HG03378 (cell line): ENCODE measurements around the gene TINAGL1.

ENCODE experiments used
- ATAC-seq: cut with Tn5 transposase; IDR thresholded peaks from one replicate; pipeline ENCODE4 v1.9.1; 2021; ENCODE audit warnings: mild to moderate bottlenecking, moderate library complexity; ENCODE audit not compliant: unreplicated experiment

The TINAGL1 gene

GRCh38 chr1:31568895-31569595 is 7.3 kb upstream of the TINAGL1 start:
- no peak for ATAC-seq

GRCh38 chr1:31569596-31570173 is 6.6 kb upstream of the TINAGL1 start:
- no peak for ATAC-seq

GRCh38 chr1:31570228-31570627 is 6.1 kb upstream of the TINAGL1 start:
- no peak for ATAC-seq

GRCh38 chr1:31570906-31571305 is 5.4 kb upstream of the TINAGL1 start:
- ATAC-seq = no peak

GRCh38 chr1:31571340-31572295 is 4.7 kb upstream of the TINAGL1 start:
- ATAC-seq = no peak

GRCh38 chr1:31572323-31573104 is 3.8 kb upstream of the TINAGL1 start:
- no peak for ATAC-seq

GRCh38 chr1:31573261-31573660 is 3.1 kb upstream of the TINAGL1 start:
- ATAC-seq = no peak

GRCh38 chr1:31574749-31575368 is 1.5 kb upstream of the TINAGL1 start:
- no peak for ATAC-seq

GRCh38 chr1:31575369-31576140 is 760 bp upstream of the TINAGL1 start:
- ATAC-seq = no peak

GRCh38 chr1:31576743-31577455 is 584 bp downstream of the TINAGL1 start:
- ATAC-seq = no peak

GRCh38 chr1:31577515-31578192 is 1.3 kb downstream of the TINAGL1 start:
- ATAC-seq = no peak

GRCh38 chr1:31579374-31579773 is 3.1 kb downstream of the TINAGL1 start:
- ATAC-seq = no peak

GRCh38 chr1:31580513-31580870 is 4.2 kb downstream of the TINAGL1 start:
- no peak for ATAC-seq

- no peak for ATAC-seq
Observed at GRCh38 chr1:31580891-31581603, 4.7 kb downstream of the TINAGL1 start.

GRCh38 chr1:31581821-31582810 is 5.8 kb downstream of the TINAGL1 start:
- no peak for ATAC-seq

- ATAC-seq = no peak
Observed at GRCh38 chr1:31583082-31583994, 7.0 kb downstream of the TINAGL1 start.
